ENCODE measurements around the gene PTPRCAP. TPM values are rescaled to one million over a fixed set of nuclear protein-coding genes. Genes with fewer than 3 reads are reported as not detected.
A peak's percentile ranks its signal among the peaks of the same experiment; 100 is the strongest.

PTPRCAP gene
- total RNA-seq, 2 donors from 2014 or later = 1.9 to 2.8 TPM

DNA sequence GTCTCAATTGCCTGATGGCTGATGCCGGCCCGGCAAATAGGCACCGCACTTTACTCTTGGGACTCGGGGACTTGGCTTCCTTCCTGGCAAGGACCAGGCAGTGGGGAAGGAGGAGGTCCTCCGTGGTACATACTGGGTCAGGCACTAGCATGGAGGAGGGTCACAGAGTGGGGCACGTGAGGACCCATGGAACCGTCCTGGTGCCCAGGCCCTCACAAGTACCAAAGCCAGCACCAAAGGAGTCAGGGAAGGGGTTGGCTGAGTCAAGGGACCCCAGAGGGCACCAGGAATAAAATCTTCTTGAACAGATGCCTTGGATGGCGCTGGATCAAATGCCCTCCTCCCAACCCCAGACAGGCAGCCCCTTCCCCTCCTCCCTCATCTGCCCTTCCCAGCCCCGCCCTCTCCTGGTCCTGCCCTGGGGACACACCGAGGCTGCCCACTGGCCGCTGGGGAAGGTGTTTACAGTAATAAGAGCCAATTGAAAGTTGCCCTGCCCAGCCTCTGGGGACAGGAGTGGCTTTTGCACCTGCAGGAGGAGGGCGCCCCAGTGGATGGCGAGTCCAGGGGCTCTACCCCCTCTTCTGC is 27.6 kb downstream of the PTPRCAP start:
- Histone ChIP-seq H3K9me3 (no peaks in the 10 kb centered on the region), H3K36me3 (no peaks in the 10 kb centered on the region), H3K4me3 (no peak overlapping the region), H3K27ac (no peak overlapping the region), H3K27me3 (no peaks in the 10 kb centered on the region), H3K4me1 (peaks cover 0 to 32% of the 10 kb centered on the region in 2 donors)
- DNase-seq (ENCODE audit: low spot score) = no peak
- TF ChIP-seq, protein P1, sequence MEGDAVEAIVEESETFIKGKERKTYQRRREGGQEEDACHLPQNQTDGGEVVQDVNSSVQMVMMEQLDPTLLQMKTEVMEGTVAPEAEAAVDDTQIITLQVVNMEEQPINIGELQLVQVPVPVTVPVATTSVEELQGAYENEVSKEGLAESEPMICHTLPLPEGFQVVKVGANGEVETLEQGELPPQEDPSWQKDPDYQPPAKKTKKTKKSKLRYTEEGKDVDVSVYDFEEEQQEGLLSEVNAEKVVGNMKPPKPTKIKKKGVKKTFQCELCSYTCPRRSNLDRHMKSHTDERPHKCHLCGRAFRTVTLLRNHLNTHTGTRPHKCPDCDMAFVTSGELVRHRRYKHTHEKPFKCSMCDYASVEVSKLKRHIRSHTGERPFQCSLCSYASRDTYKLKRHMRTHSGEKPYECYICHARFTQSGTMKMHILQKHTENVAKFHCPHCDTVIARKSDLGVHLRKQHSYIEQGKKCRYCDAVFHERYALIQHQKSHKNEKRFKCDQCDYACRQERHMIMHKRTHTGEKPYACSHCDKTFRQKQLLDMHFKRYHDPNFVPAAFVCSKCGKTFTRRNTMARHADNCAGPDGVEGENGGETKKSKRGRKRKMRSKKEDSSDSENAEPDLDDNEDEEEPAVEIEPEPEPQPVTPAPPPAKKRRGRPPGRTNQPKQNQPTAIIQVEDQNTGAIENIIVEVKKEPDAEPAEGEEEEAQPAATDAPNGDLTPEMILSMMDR (IDR thresholded peaks at IDR 0.05) = no peak

DNA sequence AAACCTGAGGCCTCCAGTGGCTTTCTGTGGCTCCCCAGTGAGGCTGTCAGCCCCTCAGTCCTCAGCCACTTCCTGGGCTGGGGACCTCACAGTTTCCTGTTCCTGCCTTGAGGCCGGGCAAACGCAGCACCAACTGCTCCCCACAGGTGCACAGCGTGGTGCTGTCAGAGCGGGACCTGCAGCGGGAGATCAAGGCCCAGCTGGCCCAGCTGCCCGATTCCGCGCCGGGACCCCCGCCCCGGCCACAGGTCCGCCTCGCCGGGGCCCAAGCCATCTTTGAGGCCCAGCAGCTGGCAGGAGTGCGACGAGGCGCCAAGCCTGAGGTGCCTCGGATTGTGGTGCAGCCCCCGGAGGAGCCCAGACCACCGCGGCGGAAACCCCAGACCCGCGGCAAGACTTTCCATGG is 28.2 kb downstream of the PTPRCAP start:
- Histone ChIP-seq H3K27me3 (no peaks in the 10 kb centered on the region), H3K4me3 (no peak overlapping the region), H3K36me3 (no peaks in the 10 kb centered on the region), H3K9me3 (no peaks in the 10 kb centered on the region), H3K4me1 (peaks cover 0 to 30% of the 10 kb centered on the region in 2 donors), H3K27ac (no peak overlapping the region)
- DNase-seq (ENCODE audit: low spot score) = no peak
- TF ChIP-seq, protein P1 (IDR thresholded peaks at IDR 0.05) = no peak

DNA sequence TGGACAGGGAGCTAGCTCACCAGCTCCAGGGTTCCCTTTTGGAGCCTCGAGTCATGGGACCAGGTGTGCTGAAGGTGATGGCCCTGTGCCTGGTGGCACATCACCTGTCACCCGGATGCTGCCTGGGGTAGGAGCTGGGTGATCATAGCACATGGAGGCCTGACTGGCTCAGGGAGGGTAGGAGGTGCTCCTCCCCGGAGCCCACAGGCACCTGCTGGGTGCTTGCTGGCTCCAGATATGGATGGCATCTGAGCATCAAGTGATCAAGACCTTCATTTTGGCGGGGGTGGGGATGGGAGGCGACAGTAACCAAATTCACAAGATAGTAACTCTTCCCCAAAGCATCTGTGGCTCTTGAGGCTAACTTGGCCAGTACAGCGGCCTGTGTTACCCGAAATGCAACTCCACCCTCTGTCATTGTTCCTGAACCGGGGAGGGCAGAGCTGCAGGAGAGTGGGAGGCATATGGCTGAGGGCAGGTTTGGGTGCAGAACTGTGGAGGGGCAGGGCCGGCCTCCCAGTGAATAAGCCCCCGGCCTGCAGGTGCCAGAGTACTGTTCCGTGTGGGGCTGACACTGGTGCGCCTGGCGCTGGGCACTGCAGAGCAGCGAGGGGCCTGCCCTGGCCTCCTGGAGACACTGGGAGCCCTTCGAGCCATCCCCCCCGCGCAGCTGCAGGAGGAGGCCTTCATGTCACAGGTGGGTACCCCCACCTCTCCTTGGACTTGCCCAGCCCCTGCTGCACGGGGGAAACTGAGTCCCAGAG is 28.9 kb downstream of the PTPRCAP start:
- TF ChIP-seq, protein P1 (IDR thresholded peaks at IDR 0.05) = no peak
- H3K27ac ChIP-seq = no peak overlapping the region
- H3K4me1 ChIP-seq = peaks cover 0 to 30% of the 10 kb centered on the region in 2 donors
- no peak overlapping the region for H3K4me3 ChIP-seq
- no peaks in the 10 kb centered on the region for H3K9me3 ChIP-seq
- no peak for DNase-seq (ENCODE audit: low spot score)
- H3K36me3 ChIP-seq = no peaks in the 10 kb centered on the region
- no peaks in the 10 kb centered on the region for H3K27me3 ChIP-seq

DNA sequence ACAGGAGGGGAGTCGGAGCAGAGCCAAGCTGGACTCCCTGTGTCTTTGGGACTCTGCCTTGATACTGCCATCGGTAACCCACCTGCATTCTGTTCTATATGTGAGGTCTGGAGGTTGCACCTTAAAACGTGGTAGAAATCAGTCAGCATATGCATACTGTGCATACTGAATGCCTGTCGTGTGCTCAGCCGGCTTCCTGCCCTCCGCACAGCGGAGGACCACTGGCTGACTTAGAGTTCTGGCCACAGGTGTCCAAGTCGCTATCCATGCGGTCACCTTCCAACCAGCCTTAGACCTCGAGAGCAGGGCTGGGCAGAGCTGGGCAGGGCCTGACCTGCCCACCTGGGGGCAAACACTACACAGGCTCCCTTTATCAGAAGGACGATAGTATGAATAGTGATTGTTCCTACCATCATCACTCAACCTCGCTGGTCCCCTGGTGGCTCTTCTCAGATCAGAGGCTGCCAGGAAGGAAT is 29.8 kb downstream of the PTPRCAP start:
- peaks cover 0 to 34% of the 10 kb centered on the region in 2 donors for H3K4me1 ChIP-seq
- TF ChIP-seq, protein P1 (IDR thresholded peaks at IDR 0.05) = no peak
- no peaks in the 10 kb centered on the region for H3K9me3 ChIP-seq
- H3K36me3 ChIP-seq = no peaks in the 10 kb centered on the region
- H3K4me3 ChIP-seq = no peak overlapping the region
- H3K27ac ChIP-seq = no peak overlapping the region
- no peaks in the 10 kb centered on the region for H3K27me3 ChIP-seq
- no peak for DNase-seq (ENCODE audit: low spot score)

DNA sequence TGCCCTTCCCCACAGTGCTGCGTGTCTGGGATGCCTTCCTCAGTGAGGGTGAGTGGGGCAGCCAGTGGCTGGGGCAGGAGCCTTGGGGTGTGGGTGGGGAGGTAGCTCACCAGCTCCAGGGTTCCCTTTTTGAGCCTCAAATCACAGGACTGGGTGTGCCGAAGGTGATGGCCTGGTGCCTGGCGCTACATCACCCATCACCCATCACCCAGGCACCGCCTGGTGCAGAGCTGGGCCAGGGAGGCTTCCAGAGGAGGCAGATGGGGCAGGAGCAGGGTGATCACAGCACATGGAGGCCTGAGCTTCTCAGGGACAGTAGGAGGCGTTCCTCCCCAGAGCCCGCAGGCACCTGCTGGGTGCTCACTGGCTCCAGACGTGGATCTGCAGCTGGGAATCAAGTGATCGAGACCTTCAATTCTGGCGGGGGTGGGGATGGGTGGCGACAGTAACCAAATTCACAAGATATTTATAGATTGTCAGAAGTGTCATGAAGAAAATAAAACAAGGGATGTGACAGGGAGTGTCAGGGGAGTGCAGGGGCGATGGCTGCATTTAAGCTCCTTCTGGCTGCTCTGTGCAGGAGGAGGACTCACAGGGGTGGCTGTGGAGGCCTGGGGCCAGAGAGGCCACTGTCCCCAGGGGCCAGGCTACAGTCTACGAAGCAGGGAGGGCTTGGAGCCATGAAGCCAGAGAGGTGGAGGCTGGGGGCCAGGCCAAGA is 30.4 kb downstream of the PTPRCAP start:
- no peaks in the 10 kb centered on the region for H3K27me3 ChIP-seq
- no peak for DNase-seq (ENCODE audit: low spot score)
- peak overlapping the region in 1 of 2 donors; percentile 39 for H3K27ac ChIP-seq
- no peaks in the 10 kb centered on the region for H3K9me3 ChIP-seq
- no peak overlapping the region for H3K4me3 ChIP-seq
- TF ChIP-seq, protein P1 (IDR thresholded peaks at IDR 0.05) = peak in 1 of 2 donors; percentile 18
- no peaks in the 10 kb centered on the region for H3K36me3 ChIP-seq
- peaks cover 0 to 34% of the 10 kb centered on the region in 2 donors for H3K4me1 ChIP-seq
